IgD-negative memory B cell (primary cell): Measurements from ENCODE around the gene ATP10A. TPM values are rescaled to one million over a fixed set of nuclear protein-coding genes. Genes with fewer than 3 reads are reported as not detected.

Experiments used
- H3K27ac Mint-ChIP-seq, 3 donors: one replicate each; pipeline ENCODE4 v1.8.0; 2020 to 2022; ENCODE audit warnings: mild to moderate bottlenecking in 3 of 3, mixed read lengths in 3 of 3, moderate library complexity in 1 of 3
- H3K27me3 Mint-ChIP-seq: one replicate; pipeline ENCODE4 v1.8.0; 2021; ENCODE audit warnings: mixed read lengths
- H3K36me3 Mint-ChIP-seq: one replicate; pipeline ENCODE4 v1.8.0; 2020; ENCODE audit warnings: mild to moderate bottlenecking, mixed read lengths
- H3K4me1 Mint-ChIP-seq, 3 donors: one replicate each; pipeline ENCODE4 v1.8.0; 2020 to 2022; ENCODE audit warnings: mixed read lengths in 3 of 3, mild to moderate bottlenecking in 1 of 3
- H3K4me3 Mint-ChIP-seq, 4 donors: one replicate each; pipeline ENCODE4 v1.8.0; 2020 to 2022; ENCODE audit warnings: mild to moderate bottlenecking in 4 of 4, mixed read lengths in 4 of 4, moderate library complexity in 3 of 4
- H3K9me3 Mint-ChIP-seq, 3 donors: one replicate each; pipeline ENCODE4 v1.8.0; 2020 to 2021; ENCODE audit warnings: mixed read lengths in 3 of 3, mild to moderate bottlenecking in 1 of 3
- polyA plus RNA-seq: library from polyadenylated mRNA; unstranded; fragments of 300-500 nt; fragmentation: Illumina TruSeq; gene quantifications from one replicate; pipeline ENCODE4 v1.2.3, GENCODE V29; 2021

The ATP10A gene
- polyA plus RNA-seq, 1 donor from 2014 or later, result 0.48 TPM

DNA sequence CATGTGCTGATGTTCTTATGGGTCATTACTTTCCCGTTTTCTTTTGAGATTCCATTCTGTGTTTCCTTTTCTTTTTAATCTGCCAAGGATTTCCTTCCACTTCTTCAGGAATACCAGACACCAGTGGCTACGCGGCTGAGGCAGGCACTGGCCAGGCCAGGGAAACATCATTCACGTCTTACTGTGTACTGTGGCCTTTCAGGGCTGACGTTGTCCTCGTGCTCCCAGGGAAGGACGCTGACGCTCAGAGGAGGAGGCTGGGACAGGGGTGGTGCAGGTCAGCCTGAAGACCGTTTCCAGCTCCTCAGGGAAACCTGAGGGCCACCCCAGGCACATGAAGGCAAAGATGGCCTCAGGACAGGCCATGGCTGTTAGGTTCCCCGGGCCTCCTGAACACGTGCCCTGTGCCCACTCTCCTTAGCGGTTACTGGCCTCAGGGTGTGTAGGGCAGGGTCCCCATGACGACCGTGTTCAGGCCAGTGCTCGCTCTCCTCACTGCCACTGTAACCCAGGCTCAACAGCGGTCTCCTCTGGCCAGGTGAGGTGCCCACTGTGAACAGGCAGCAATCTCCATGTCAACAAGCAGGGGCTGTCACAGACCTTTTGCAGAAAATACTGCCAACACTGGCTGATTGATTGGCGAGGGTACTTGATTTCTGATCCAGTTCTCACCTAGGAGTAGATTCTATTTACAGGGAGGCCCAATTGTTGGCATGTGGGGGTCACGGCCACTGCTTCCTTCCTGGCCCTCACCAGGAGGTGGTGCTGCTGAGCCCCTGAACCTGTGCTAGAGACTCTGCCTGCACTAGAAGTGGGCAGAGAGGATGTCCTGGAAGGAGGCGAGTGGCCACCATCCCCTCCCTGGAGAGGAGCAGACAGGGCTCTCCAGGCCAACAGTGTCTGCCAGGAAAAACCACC is 169.5 kb downstream of the ATP10A start:
- no peak overlapping the region for H3K27ac Mint-ChIP-seq

DNA sequence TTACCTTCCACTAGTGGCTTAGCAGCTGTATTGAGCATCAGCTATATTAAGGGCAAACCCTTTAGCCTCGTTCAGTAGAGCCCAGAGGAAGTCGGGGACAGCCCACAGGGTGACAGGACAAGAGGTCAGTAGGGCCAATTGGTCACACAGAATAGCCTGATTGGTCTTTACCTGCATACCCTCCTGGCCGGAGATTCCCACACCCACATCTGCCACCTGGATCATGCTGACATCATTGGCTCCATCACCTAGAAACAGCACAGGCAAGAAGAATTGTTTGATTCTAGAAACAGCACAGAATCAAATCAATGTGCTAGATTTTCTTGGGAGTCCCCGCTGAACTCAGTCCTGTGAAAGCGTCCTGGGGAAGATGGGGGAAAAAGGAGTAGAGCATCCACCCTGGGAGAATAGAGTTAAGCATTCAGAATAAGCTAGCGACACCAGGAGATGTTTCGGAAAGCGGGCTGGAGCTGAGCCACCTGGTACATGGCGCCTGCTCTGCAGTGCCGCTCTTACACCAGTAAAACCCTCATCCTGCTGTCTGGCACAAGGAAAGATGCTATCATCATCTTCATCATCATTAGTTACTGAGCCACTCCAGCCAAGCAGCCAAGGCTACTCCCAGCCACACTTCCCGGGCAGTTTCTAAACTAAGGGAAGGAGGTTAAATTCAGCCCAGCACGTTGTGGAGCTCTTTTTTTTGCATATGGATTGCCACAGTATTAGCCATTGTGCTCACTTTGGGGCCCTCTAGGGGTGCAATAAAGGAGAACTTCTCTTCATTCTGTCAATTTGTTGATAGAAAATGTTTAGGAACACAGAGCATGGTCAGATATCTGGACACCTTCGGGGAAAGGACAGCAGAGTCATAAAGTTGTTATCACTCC is 171.3 kb downstream of the ATP10A start:
- H3K27me3 Mint-ChIP-seq, result no peaks in the 10 kb centered on the region
- peak overlapping the region in 1 of 3 donors; percentile 34 for H3K27ac Mint-ChIP-seq
- no peaks in the 10 kb centered on the region for H3K36me3 Mint-ChIP-seq
- no peak overlapping the region for H3K4me3 Mint-ChIP-seq
- peaks cover 0 to 2% (median 0%) of the 10 kb centered on the region in 3 donors for H3K4me1 Mint-ChIP-seq
- peaks cover 0 to 4% (median 0%) of the 10 kb centered on the region in 3 donors for H3K9me3 Mint-ChIP-seq

More for the DNA sequence above, 169.5 kb downstream of the ATP10A start:
- Mint-ChIP-seq H3K36me3 (no peaks in the 10 kb centered on the region), H3K9me3 (peaks cover 0 to 4% (median 0%) of the 10 kb centered on the region in 3 donors), H3K27me3 (no peaks in the 10 kb centered on the region), H3K4me3 (no peak overlapping the region), H3K4me1 (peaks cover 0 to 2% (median 0%) of the 10 kb centered on the region in 3 donors)

- H3K27me3 Mint-ChIP-seq, result no peaks in the 10 kb centered on the region
- H3K4me3 Mint-ChIP-seq, result no peak overlapping the region
- H3K4me1 Mint-ChIP-seq, result peaks cover 0 to 2% (median 0%) of the 10 kb centered on the region in 3 donors
- H3K27ac Mint-ChIP-seq, result no peak overlapping the region
- no peaks in the 10 kb centered on the region for H3K36me3 Mint-ChIP-seq
- peaks cover 0 to 4% (median 0%) of the 10 kb centered on the region in 3 donors for H3K9me3 Mint-ChIP-seq
These were observed 172.2 kb downstream of the ATP10A start for GRCh38 chr15:25690673-25691543.

- H3K4me3 Mint-ChIP-seq, result no peak overlapping the region
- peaks cover 0 to 2% (median 0%) of the 10 kb centered on the region in 3 donors for H3K4me1 Mint-ChIP-seq
- no peak overlapping the region for H3K27ac Mint-ChIP-seq
- H3K27me3 Mint-ChIP-seq, result no peaks in the 10 kb centered on the region
- H3K36me3 Mint-ChIP-seq, result no peaks in the 10 kb centered on the region
- H3K9me3 Mint-ChIP-seq, result peaks cover 0 to 4% (median 0%) of the 10 kb centered on the region in 3 donors
These were observed 173.5 kb downstream of the ATP10A start for GRCh38 chr15:25689592-25689991.

DNA sequence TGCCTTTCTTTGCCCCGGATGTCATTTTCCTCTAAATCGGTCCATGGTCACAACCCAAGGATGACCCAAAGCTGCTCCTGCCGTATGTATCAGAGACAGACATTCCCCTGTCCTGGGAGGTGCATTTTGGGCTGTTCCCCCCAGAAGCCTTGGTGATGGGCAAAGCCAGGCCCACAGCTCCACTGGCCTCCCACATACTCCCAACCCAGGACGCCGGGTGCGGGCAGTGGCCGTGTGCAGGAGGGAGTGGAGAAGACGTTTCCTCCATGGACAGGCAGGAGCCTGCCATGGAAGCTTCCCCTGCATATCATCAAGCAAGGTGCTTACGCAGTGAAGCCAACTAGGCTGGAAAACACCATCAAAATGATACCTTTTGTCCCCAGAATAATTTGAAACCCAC is 175.0 kb downstream of the ATP10A start:
- no peak overlapping the region for H3K27ac Mint-ChIP-seq
- no peaks in the 10 kb centered on the region for H3K36me3 Mint-ChIP-seq
- H3K9me3 Mint-ChIP-seq, result peaks cover 0 to 4% (median under 1%) of the 10 kb centered on the region in 3 donors
- H3K4me1 Mint-ChIP-seq, result peaks cover 0 to 2% (median 0%) of the 10 kb centered on the region in 3 donors
- no peaks in the 10 kb centered on the region for H3K27me3 Mint-ChIP-seq
- no peak overlapping the region for H3K4me3 Mint-ChIP-seq

GRCh38 chr15:25687689-25688088 is 175.4 kb downstream of the ATP10A start:
- Mint-ChIP-seq H3K4me3 (no peak overlapping the region), H3K9me3 (peaks cover 1 to 4% (median 4%) of the 10 kb centered on the region in 3 donors), H3K36me3 (no peaks in the 10 kb centered on the region), H3K27ac (no peak overlapping the region), H3K4me1 (peaks cover 0 to 2% (median 0%) of the 10 kb centered on the region in 3 donors), H3K27me3 (no peaks in the 10 kb centered on the region)

DNA sequence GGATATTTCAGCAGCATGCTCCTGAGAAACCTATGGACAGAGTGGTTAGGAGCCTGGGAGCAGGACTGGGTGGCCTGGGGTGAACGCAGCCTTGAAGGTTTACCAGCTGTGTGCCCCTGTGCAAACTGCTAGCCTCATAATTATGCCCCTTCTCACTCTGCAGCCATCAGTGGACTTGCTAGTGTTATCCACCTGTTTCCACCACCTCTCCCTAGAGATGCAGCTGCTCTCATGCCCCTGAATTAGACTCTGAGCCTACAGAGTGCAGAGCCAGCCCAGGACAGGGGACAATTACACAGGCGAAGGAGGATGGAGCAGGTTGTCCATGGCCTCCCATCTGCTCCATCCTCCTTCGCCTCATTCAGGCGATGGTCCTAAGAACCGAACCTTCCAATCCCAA is 175.9 kb downstream of the ATP10A start:
- peaks cover 1 to 4% (median 4%) of the 10 kb centered on the region in 3 donors for H3K9me3 Mint-ChIP-seq
- H3K4me3 Mint-ChIP-seq, result no peak overlapping the region
- no peaks in the 10 kb centered on the region for H3K36me3 Mint-ChIP-seq
- peaks cover 0 to 2% (median 0%) of the 10 kb centered on the region in 3 donors for H3K4me1 Mint-ChIP-seq
- peak overlapping the region in 1 of 3 donors; percentile 10 for H3K27ac Mint-ChIP-seq
- no peaks in the 10 kb centered on the region for H3K27me3 Mint-ChIP-seq

DNA sequence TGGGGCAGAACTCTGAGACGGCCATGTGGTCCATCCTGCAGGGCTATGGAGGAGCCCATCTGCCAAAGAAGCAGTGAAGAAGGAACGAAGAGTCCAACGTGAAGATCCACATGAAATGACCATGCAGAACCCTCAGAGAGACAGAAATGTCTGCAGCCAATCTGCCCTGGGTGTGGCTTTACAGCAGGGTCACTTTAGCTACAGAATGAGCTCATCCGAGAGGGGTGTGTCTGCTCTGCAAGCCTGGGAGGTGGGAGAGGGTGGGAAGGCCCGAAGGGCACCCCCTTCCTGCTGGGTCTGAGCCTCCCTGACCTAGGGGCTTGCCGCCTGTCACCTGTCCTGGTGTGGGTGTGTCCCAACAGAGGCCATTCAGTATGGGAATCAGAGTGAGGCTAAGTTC is 176.3 kb downstream of the ATP10A start:
- H3K27ac Mint-ChIP-seq, result no peak overlapping the region
- H3K4me1 Mint-ChIP-seq, result peaks cover 0 to 2% (median 0%) of the 10 kb centered on the region in 3 donors
- no peaks in the 10 kb centered on the region for H3K27me3 Mint-ChIP-seq
- peaks cover 1 to 4% (median 4%) of the 10 kb centered on the region in 3 donors for H3K9me3 Mint-ChIP-seq
- H3K36me3 Mint-ChIP-seq, result no peaks in the 10 kb centered on the region
- H3K4me3 Mint-ChIP-seq, result no peak overlapping the region

DNA sequence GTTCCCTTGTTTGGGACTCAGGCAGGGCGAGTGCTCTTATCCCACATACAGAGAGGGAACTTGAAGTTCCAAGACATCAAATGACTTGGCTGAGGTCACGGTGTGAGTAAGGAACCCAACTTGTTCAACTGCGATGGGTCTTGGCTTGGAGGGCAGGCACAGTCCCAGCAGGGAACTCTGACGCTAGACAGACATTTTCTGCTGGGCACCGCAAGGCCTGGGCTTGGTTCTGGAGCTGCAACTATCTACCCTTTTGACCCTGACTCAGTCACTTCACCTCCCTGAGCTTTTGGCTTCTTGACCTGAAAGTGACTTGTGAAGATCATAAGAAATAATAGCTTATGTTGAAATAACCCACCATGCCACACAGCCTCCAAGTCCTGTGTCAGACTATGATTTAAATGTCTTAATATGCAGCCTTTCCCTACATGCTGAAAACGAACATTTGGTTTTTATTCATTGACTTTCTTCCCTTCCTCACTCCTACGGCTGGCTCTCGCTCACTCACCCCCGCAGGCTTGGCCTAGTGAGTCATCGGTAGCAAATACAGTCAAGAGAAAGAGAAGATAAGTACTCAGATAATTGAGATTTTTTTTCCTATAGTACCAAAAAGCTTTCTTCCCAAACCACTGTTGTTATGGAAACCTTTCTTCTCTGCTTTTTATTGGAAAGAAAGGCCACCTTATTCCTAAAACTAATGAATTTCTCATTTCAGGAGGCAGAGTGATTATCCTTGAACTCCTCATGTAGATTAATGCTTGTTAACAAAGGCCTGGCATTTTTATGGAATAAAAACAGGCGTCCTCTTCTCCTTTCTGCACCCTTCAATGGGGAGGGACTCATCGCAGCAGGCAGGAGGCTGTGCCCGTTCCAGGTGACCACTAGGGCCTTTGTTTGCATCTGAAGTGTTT is 178.4 kb downstream of the ATP10A start:
- Mint-ChIP-seq H3K36me3 (no peaks in the 10 kb centered on the region), H3K4me3 (no peak overlapping the region), H3K9me3 (peaks cover 1 to 4% (median 2%) of the 10 kb centered on the region in 3 donors), H3K27me3 (no peaks in the 10 kb centered on the region), H3K27ac (peak overlapping the region in 1 of 3 donors; percentile 43), H3K4me1 (peaks cover 0 to 2% (median 0%) of the 10 kb centered on the region in 3 donors)

DNA sequence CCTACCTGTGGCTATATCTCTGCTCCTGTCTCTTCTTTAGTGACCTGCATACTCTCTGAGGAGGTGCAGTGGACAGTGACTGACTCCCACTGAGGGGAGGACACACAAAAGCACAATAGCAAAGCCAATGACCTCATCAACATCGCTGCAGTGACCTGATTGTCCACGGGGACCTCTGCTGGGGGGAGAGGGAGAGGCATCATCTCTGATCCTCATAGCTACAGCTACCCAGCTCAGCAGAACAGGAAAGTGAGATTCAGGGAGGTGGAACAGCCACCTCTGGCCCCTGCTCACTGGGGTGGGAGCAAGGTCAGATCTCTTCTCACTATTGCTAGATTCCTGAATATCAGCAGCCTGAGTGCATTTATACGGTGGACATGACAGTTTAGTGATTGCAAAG is 179.2 kb downstream of the ATP10A start:
- peaks cover 0 to 4% (median 1%) of the 10 kb centered on the region in 3 donors for H3K9me3 Mint-ChIP-seq
- no peaks in the 10 kb centered on the region for H3K36me3 Mint-ChIP-seq
- no peak overlapping the region for H3K4me3 Mint-ChIP-seq
- H3K27ac Mint-ChIP-seq, result no peak overlapping the region
- H3K4me1 Mint-ChIP-seq, result no peaks in the 10 kb centered on the region
- H3K27me3 Mint-ChIP-seq, result no peaks in the 10 kb centered on the region

DNA sequence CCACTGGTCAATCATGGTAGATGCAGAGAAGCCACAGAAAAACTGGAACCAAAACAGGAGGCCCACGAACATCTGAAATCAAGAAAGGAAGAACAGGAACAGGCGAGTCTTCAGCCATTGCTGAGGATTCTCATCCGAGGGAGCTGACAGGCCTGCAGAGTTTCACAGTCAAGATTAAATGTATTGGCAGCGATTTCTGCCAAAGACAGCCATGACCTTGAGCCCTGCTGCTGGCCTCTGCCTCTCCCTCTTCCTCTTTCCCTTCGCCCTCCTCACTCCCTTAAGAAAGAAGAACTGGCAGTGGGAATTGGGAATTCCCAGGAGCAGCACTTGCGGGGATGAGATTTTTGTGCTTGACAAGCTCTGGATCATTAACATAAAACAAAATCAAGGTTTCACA is 179.7 kb downstream of the ATP10A start:
- Mint-ChIP-seq H3K27ac (no peak overlapping the region), H3K36me3 (no peaks in the 10 kb centered on the region), H3K27me3 (no peaks in the 10 kb centered on the region), H3K4me3 (no peak overlapping the region), H3K4me1 (no peaks in the 10 kb centered on the region), H3K9me3 (peaks cover 0 to 4% (median 1%) of the 10 kb centered on the region in 3 donors)

DNA sequence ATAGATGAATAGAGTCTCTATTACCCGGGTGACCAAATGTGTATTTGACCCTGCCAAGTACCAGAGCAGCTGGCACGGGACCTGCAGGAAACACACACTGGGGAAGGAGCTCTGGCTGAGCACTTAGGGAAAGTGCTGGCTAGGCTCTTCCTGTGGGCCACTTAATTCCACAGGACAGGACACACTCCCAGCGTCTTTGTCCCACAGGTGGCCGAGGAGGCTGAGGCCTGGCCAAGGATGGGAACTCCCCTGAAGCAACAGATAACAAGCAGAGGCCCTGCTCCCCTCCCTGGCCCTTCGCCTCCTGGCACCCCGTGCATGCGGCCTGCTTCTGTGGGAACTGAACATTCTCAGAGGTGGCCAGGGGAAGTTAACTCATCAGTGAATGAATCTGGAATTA is 180.8 kb downstream of the ATP10A start:
- no peaks in the 10 kb centered on the region for H3K4me1 Mint-ChIP-seq
- H3K4me3 Mint-ChIP-seq, result no peak overlapping the region
- no peaks in the 10 kb centered on the region for H3K36me3 Mint-ChIP-seq
- no peaks in the 10 kb centered on the region for H3K27me3 Mint-ChIP-seq
- peaks cover 0 to 4% (median 1%) of the 10 kb centered on the region in 3 donors for H3K9me3 Mint-ChIP-seq
- H3K27ac Mint-ChIP-seq, result no peak overlapping the region

- no peaks in the 10 kb centered on the region for H3K36me3 Mint-ChIP-seq
- H3K27me3 Mint-ChIP-seq, result no peaks in the 10 kb centered on the region
- no peaks in the 10 kb centered on the region for H3K4me1 Mint-ChIP-seq
- H3K9me3 Mint-ChIP-seq, result peaks cover 0 to 4% (median 1%) of the 10 kb centered on the region in 3 donors
- no peak overlapping the region for H3K4me3 Mint-ChIP-seq
- H3K27ac Mint-ChIP-seq, result peak overlapping the region in 1 of 3 donors; percentile 59
These were observed 182.5 kb downstream of the ATP10A start for GRCh38 chr15:25680686-25681025.
